ENCODE data around the gene EIPR1.

DNA sequence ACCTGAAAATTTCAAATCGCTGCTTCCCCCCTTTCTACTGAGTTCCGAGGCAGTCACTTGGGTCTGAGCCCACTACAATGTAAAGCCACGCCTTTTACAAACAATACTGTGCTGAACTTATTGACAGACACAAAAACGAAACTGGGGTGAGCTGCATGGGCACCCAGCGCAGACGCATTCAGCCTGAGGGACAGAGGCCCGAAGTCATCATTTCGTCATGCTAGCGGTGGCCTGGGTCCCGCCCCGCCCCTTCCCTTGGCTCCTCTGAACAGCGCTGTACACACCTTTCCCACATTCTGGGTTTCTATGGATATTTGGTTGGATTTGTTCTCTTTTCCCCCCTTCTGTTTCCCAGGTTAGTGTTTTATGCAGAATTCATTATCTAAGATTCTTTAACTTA is 71.7 kb downstream of the EIPR1 start:
- TF ChIP-seq, protein P1, sequence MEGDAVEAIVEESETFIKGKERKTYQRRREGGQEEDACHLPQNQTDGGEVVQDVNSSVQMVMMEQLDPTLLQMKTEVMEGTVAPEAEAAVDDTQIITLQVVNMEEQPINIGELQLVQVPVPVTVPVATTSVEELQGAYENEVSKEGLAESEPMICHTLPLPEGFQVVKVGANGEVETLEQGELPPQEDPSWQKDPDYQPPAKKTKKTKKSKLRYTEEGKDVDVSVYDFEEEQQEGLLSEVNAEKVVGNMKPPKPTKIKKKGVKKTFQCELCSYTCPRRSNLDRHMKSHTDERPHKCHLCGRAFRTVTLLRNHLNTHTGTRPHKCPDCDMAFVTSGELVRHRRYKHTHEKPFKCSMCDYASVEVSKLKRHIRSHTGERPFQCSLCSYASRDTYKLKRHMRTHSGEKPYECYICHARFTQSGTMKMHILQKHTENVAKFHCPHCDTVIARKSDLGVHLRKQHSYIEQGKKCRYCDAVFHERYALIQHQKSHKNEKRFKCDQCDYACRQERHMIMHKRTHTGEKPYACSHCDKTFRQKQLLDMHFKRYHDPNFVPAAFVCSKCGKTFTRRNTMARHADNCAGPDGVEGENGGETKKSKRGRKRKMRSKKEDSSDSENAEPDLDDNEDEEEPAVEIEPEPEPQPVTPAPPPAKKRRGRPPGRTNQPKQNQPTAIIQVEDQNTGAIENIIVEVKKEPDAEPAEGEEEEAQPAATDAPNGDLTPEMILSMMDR (conservative IDR thresholded peaks at IDR 0.05 in 1 of 2, IDR thresholded peaks at IDR 0.05 in 1 of 2; ENCODE audit: extremely low read depth in 1 of 2, insufficient read depth in 1 of 2, low read depth in 1 of 2, low read length in 2 of 2) = no peak
- TF ChIP-seq EZH2 (IDR thresholded peaks at IDR 0.05; ENCODE audit: borderline replicate concordance, low read length) = no peak

All from mammary epithelial cell (primary cell).